Pancreas (tissue), 10 donors: ENCODE measurements around the gene CACNA1I. TPM values are rescaled to one million over a fixed set of nuclear protein-coding genes. Genes with fewer than 3 reads are reported as not detected.

Experiments
- ATAC-seq, 4 donors: fragments of 200-7000 bp; cut with Tn5 transposase; one replicate each; pipeline versions ENCODE4 v1.8.0 to v1.9.1; 2020; ENCODE audit warnings: mild to moderate bottlenecking in 4 of 4, moderate library complexity in 4 of 4
- DNase-seq, 6 donors: peaks; one replicate each; pipeline ENCODE4 v3.0.0-alpha.2; 2020
- FAIRE-seq: peaks from 2 replicates; lab custom pipeline; 2012; peaks lifted over from hg19 to GRCh38; lab: Jason Lieb, UNC
- H3K27ac ChIP-seq, 4 donors: fragments of 200-600 bp; sonication (generic); 1 replicate in 3 of 4; 2 replicates in 1 of 4; pipeline versions ENCODE4 v1.5.0 to v1.8.0; 2020
- H3K27me3 ChIP-seq, 4 donors: fragments of 200-600 bp; one replicate each; pipeline ENCODE4 v1.8.0; 2021
- H3K36me3 ChIP-seq, 3 donors: fragments of 200-600 bp; sonication (generic) in 1 of 3; one replicate each; pipeline versions ENCODE4 v1.5.0 to v1.8.0; 2020 to 2021
- H3K4me1 ChIP-seq, 3 donors: fragments of 200-600 bp; one replicate each; pipeline ENCODE4 v1.8.0; 2021
- H3K4me3 ChIP-seq, 4 donors: fragments of 200-600 bp; sonication (generic) in 2 of 4; one replicate each; pipeline versions ENCODE4 v1.5.0 to v1.8.0; 2020 to 2021
- H3K9me3 ChIP-seq, 4 donors: fragments of 200-600 bp; one replicate each; pipeline ENCODE4 v1.8.0; 2021
- WGBS, 2 donors: extraction: QIAGEN DNeasy Blood & Tissue Kit; methylation state at CpG; one replicate each; pipeline ENCODE4 v1.1.7; 2013; 5-methylcytosine and 5-hydroxymethylcytosine counted together
- intact Hi-C, 3 donors: fragments of 100-400 bp; cut with DNase I; formaldehyde crosslinking; loops; one replicate each; pipeline versions ENCODE4 v1.11.1 to v1.14.2; 2022
- polyA plus RNA-seq, 2 donors: library from polyadenylated mRNA; stranded (reverse); fragments of 200-250 nt; gene quantifications; one replicate each; pipeline ENCODE4 v1.2.3, GENCODE V29; 2013
- total RNA-seq, 6 donors: library from RNA; stranded (reverse); fragmentation: NEBNext Ultra II Directional in 4 of 6; extraction: Animal tissue kit (Norgen Biotek cat#: 25700) in 4 of 6; gene quantifications; one replicate each; pipeline versions ENCODE4 v1.2.1 to v1.2.4, GENCODE V29; 2021 to 2023
- TF ChIP-seq, protein P1 (sequence below), 4 donors: fragments of 200-600 bp; sonication (generic) in 3 of 4; IDR thresholded peaks; one replicate each; pipeline versions ENCODE4 v1.5.0 to v1.8.0; 2021; ENCODE audit warnings: antibody characterized with exemption in 4 of 4
- donor health status: healthy with polysubstance abuse.
- donor health status: DM: no; HTN: no; CAD: no; lungs with moderate emphysema.
- donor health status: DM: no; HTN: no; CAD: no.
- donor health status: control.
- donor health status: control.
- donor health status: Bipolar disorder and iron deficiency.
- donor health status: DM: yes; HTN: yes; CAD: no.
- donor health status: DM: no; HTN: no; CAD: no.
- donor health status: DM: no; HTN: no; CAD: no.
- donor health status: DM: yes; HTN: yes; CAD: no.

CACNA1I gene
- total and polyA plus RNA-seq, 8 donors: 0.04 to 0.21 (median 0.07) TPM

DNA sequence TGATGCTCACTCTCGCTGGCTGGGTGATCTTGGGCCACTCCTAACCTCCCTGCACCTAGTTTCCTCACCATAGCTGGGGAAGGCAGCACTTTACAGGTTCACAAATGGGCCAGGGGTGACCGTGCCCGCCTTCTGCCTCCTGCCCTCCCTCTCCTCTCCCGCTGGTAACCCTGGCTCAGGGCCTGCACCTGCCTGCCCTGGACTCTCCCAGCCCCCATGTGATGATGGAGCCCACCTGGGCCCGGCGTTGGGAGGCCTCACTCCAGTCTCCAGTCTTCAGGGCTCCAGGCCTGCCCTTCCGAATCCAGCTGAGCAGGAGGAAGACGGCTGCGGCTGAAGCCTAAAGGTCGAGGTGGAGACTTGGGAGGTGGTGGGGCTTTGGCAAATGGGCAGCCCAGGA is 152.9 kb downstream of the CACNA1I start:
- peak in 2 of 6 donors; percentile 33 to 41 for DNase-seq
- FAIRE-seq: no peak
- H3K9me3 ChIP-seq: no peaks in the 10 kb centered on the region
- intact Hi-C loops: no loop called here
- ATAC-seq: no peak
- TF ChIP-seq, protein P1, sequence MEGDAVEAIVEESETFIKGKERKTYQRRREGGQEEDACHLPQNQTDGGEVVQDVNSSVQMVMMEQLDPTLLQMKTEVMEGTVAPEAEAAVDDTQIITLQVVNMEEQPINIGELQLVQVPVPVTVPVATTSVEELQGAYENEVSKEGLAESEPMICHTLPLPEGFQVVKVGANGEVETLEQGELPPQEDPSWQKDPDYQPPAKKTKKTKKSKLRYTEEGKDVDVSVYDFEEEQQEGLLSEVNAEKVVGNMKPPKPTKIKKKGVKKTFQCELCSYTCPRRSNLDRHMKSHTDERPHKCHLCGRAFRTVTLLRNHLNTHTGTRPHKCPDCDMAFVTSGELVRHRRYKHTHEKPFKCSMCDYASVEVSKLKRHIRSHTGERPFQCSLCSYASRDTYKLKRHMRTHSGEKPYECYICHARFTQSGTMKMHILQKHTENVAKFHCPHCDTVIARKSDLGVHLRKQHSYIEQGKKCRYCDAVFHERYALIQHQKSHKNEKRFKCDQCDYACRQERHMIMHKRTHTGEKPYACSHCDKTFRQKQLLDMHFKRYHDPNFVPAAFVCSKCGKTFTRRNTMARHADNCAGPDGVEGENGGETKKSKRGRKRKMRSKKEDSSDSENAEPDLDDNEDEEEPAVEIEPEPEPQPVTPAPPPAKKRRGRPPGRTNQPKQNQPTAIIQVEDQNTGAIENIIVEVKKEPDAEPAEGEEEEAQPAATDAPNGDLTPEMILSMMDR (IDR thresholded peaks at IDR 0.05): no peak
- H3K4me3 ChIP-seq: no peak overlapping the region
- WGBS, 2 donors: 85 to 86% methylated on average over 10 of the region's 10 CpGs
- H3K27ac ChIP-seq: no peak overlapping the region
- no peaks in the 10 kb centered on the region for H3K27me3 ChIP-seq
- no peaks in the 10 kb centered on the region for H3K4me1 ChIP-seq
- no peaks in the 10 kb centered on the region for H3K36me3 ChIP-seq

DNA sequence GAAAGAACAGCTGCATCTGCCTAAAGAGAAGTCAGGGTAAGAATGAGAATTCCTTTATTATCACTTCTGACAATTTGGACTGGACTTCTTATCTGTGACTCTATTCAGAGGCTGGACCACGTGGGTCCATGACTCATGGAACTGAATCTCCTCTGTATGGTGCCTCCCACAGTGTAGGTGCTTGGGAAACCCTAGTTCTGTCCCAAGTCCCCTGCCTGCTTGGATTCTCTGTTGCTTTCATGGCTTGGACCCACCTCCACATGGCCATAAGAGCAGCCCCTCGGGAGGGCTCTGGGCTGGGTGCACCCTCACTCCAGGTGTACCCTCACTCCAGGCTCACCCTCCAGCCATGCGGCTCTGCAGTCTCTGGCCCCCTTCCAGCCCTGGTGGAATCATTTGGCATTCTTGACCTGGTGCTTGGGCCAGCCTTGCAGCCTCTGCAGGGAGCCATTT is 153.4 kb downstream of the CACNA1I start:
- ATAC-seq (peak in 1 of 4 donors; percentile 27), FAIRE-seq (no peak)

DNA sequence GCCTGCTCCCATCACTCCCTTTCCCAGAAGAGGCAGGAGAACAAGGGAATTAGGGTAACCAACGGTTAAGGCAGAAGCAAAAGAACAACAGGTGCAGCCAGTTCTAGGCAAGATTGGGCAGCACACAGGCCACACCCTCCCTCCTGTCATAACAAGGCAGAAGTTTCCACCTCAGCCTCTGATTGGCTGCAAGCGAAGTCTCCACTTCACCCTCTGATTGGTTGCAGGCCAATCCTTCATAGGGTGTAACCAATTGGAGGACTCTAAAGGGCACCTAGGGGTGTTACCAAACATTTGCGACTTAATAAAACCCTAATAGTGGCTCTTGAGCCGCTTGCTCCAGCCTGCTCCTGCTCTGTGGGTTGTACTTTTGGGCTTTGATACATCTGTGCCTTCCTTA is 153.8 kb downstream of the CACNA1I start:
- Histone ChIP-seq H3K4me3 (no peak overlapping the region), H3K9me3 (no peaks in the 10 kb centered on the region), H3K27ac (no peak overlapping the region), H3K4me1 (no peaks in the 10 kb centered on the region), H3K27me3 (no peaks in the 10 kb centered on the region), H3K36me3 (no peaks in the 10 kb centered on the region)
- FAIRE-seq: no peak
- ATAC-seq: no peak
- WGBS, 2 donors: 85 to 89% methylated on average over 4 of the region's 4 CpGs
- DNase-seq: no peak
- TF ChIP-seq, protein P1 (IDR thresholded peaks at IDR 0.05): no peak
- intact Hi-C loops: no loop called here

More for the DNA sequence above, 153.4 kb downstream of the CACNA1I start:
- no peaks in the 10 kb centered on the region for H3K36me3 ChIP-seq
- H3K4me1 ChIP-seq: no peaks in the 10 kb centered on the region
- peak in 1 of 6 donors; percentile 41 for DNase-seq
- 60 to 75% methylated on average over 3 of the region's 3 CpGs for WGBS, 2 donors
- intact Hi-C loops: no loop called here
- TF ChIP-seq, protein P1 (IDR thresholded peaks at IDR 0.05): no peak
- no peak overlapping the region for H3K27ac ChIP-seq
- no peaks in the 10 kb centered on the region for H3K27me3 ChIP-seq
- no peaks in the 10 kb centered on the region for H3K9me3 ChIP-seq
- no peak overlapping the region for H3K4me3 ChIP-seq

DNA sequence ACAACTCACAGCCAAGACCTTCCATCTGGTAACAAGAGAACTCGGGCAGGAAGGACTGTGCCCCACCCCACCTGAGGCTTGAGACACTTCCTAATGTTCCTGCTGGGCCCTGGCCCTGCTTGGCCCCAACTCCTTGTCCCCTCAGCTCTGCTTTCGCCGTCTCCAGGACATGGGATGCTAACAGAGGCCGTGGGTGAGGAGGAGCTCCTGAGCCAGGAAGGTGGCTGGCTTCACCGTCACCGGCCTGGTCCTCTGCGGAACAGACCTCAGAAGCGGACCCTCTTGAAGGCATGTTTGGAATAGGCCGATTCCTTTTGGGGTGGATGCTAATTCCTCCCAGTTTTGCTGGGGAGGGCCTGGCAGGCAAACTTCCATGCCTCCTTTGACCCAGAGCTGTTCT is 154.3 kb downstream of the CACNA1I start:
- ATAC-seq (no peak), FAIRE-seq (no peak), DNase-seq (peak in 1 of 6 donors; percentile 30)
- no peaks in the 10 kb centered on the region for H3K4me1 ChIP-seq
- no peaks in the 10 kb centered on the region for H3K9me3 ChIP-seq
- H3K27me3 ChIP-seq: no peaks in the 10 kb centered on the region
- intact Hi-C loops: no loop called here
- H3K27ac ChIP-seq: no peak overlapping the region
- TF ChIP-seq, protein P1 (IDR thresholded peaks at IDR 0.05): no peak
- no peak overlapping the region for H3K4me3 ChIP-seq
- WGBS, 2 donors: 82 to 87% methylated on average over 9 of the region's 9 CpGs
- no peaks in the 10 kb centered on the region for H3K36me3 ChIP-seq

DNA sequence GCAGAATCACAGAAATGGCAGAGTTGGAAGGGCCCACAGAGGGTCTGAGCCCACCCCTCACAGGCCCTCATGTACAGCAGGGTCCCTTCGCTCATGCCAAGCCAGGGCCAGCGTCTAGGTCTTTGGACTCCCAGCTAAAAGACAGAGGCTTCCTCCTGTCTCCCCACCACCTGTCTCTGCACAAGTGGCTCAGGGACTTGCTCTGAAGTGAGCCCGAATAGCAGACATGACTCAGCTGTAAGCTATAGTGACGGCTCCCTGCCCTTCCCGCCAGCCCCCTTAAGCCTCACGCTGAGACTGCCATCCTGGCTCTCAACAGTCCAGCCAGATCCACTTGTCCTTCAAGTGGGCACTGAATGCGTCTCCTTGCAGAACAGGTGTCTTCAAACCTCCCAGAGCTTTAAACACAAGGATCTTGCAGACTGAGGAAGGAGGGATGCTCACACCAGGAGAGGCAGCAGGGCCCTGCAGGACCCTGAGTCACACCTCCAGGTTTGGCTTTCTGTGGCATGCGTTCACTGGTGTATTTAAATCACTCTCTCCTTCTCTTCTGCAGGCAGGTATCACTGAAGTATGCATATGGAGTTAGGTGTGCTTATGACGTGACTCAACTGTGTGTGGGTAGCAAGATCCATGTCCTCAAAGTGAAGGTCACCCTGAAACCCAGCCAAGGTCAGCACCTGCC is 154.9 kb downstream of the CACNA1I start:
- no peak for FAIRE-seq
- ATAC-seq: no peak
- peak in 1 of 6 donors; percentile 21 for DNase-seq
- Histone ChIP-seq H3K4me1 (no peaks in the 10 kb centered on the region), H3K9me3 (no peaks in the 10 kb centered on the region), H3K36me3 (no peaks in the 10 kb centered on the region), H3K27me3 (no peaks in the 10 kb centered on the region), H3K4me3 (no peak overlapping the region), H3K27ac (no peak overlapping the region)
- intact Hi-C loops: no loop called here
- TF ChIP-seq, protein P1 (IDR thresholded peaks at IDR 0.05): no peak
- 81 to 85% methylated on average over 9 of the region's 9 CpGs for WGBS, 2 donors
